ENCODE data around the gene P2RY6.
"Not testable (repeated sequence)": the region's sequence is repeated elsewhere in the genome, so short reads cannot be mapped to it uniquely, and the experiment has no call there.

DNA sequence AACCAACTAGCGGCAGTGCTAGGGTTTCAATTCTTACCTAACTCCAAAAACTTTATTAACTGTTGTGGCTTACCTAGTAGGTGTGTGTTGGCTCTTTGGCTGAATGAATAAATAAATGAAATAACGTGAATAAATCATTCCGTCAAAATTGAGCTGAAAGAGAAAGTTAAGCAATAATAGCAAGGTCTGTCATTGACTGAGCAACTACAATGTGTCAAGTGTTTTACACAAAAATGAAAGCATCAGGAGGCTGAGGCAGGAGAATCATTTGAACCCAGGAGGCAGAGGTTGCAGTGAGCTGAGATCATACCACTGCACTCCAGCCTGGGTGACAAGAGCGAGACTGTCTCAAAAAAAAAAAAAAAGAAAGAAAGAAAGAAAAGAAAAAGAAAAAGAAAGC lies 2.1 kb downstream of the P2RY6 start:
- TF ChIP-seq, protein P1, sequence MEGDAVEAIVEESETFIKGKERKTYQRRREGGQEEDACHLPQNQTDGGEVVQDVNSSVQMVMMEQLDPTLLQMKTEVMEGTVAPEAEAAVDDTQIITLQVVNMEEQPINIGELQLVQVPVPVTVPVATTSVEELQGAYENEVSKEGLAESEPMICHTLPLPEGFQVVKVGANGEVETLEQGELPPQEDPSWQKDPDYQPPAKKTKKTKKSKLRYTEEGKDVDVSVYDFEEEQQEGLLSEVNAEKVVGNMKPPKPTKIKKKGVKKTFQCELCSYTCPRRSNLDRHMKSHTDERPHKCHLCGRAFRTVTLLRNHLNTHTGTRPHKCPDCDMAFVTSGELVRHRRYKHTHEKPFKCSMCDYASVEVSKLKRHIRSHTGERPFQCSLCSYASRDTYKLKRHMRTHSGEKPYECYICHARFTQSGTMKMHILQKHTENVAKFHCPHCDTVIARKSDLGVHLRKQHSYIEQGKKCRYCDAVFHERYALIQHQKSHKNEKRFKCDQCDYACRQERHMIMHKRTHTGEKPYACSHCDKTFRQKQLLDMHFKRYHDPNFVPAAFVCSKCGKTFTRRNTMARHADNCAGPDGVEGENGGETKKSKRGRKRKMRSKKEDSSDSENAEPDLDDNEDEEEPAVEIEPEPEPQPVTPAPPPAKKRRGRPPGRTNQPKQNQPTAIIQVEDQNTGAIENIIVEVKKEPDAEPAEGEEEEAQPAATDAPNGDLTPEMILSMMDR (conservative IDR thresholded peaks at IDR 0.05) = not testable (repeated sequence)
- not testable (repeated sequence) for TF ChIP-seq EZH2 (IDR thresholded peaks at IDR 0.05; ENCODE audit: low read depth)
